H1 (cell line): ENCODE results near the gene SUOX. TPM values are rescaled to one million over a fixed set of nuclear protein-coding genes. Genes with fewer than 3 reads are reported as not detected.

Experiments used
- CTCF ChIA-PET: fragments of 300-600 bp; sonication (Branson Sonifier 250); formaldehyde crosslinking; loops from one replicate; lab custom pipeline; 2021; ENCODE audit not compliant: partially characterized antibody; lab: Charles Lee
- POLR2A ChIA-PET: fragments of 300-600 bp; sonication (Branson Sonifier 250); formaldehyde crosslinking; loops from one replicate; lab custom pipeline; 2021; ENCODE audit warnings: inconsistent platforms; ENCODE audit not compliant: partially characterized antibody; lab: Charles Lee
- DNase-seq, 2 experiments: peaks; one replicate each; pipeline versions ENCODE4 v3.0.0 to v3.0.0-alpha.2; 2010 to 2022; ENCODE audit warnings: low spot score in 2 of 2, low read depth in 1 of 2, mixed read lengths in 1 of 2
- FAIRE-seq: peaks from 2 replicates; lab custom pipeline; 2011; peaks lifted over from hg19 to GRCh38; lab: Jason Lieb, UNC
- H2AFZ ChIP-seq: 2 replicates; pipeline ENCODE4 v1.8.1; 2012; ENCODE audit warnings: low read length, inconsistent platforms
- H2AK5ac ChIP-seq: 2 replicates; pipeline ENCODE4 v1.6.1; 2013; ENCODE audit warnings: low read depth, low read length
- H2BK120ac ChIP-seq: replicated peaks from 2 replicates; pipeline ENCODE3; 2013; ENCODE audit warnings: low read depth, low read length, inconsistent platforms
- H2BK12ac ChIP-seq: 2 replicates; pipeline ENCODE4 v1.6.1; 2013; ENCODE audit warnings: low read depth, low read length
- H2BK15ac ChIP-seq: 2 replicates; pipeline ENCODE4 v1.6.1; 2013; ENCODE audit warnings: low read length
- H2BK20ac ChIP-seq: 2 replicates; pipeline ENCODE4 v1.6.1; 2013; ENCODE audit warnings: low read length
- H2BK5ac ChIP-seq: 2 replicates; pipeline ENCODE4 v1.6.1; 2013; ENCODE audit warnings: low read depth, low read length
- H3K14ac ChIP-seq: 2 replicates; pipeline ENCODE4 v1.6.1; 2013; ENCODE audit warnings: inconsistent platforms; ENCODE audit not compliant: insufficient read length
- H3K18ac ChIP-seq: 2 replicates; pipeline ENCODE4 v1.6.1; 2013; ENCODE audit warnings: low read length; ENCODE audit errors: extremely low read depth
- H3K23ac ChIP-seq: 2 replicates; pipeline ENCODE4 v1.6.1; 2013; ENCODE audit warnings: inconsistent platforms; ENCODE audit not compliant: insufficient read length
- H3K23me2 ChIP-seq: 2 replicates; pipeline ENCODE4 v1.6.1; 2013; ENCODE audit warnings: low read depth, low read length
- H3K27ac ChIP-seq: 2 replicates; pipeline ENCODE4 v1.6.1; 2011; ENCODE audit warnings: low read depth, low read length, inconsistent platforms
- H3K27me3 ChIP-seq, 4 experiments: replicated peaks in 1 of 4; 1 replicate in 1 of 4; 2 replicates in 3 of 4; pipeline versions ENCODE4 v1.6.1 to v1.8.1; 2011 to 2013; ENCODE audit warnings: low read length in 3 of 4, mild to moderate bottlenecking in 3 of 4, inconsistent platforms in 2 of 4, mixed read lengths in 2 of 4, moderate library complexity in 1 of 4; ENCODE audit not compliant: control insufficient read depth in 3 of 4, insufficient read depth in 3 of 4; ENCODE audit errors: extremely low read depth in 1 of 4
- H3K36me3 ChIP-seq, 4 experiments: 2 replicates each; pipeline versions ENCODE4 v1.6.1 to v1.8.1; 2011 to 2013; ENCODE audit warnings: mild to moderate bottlenecking in 4 of 4, low read length in 3 of 4, moderate library complexity in 2 of 4, control low read depth in 1 of 4, inconsistent platforms in 1 of 4; ENCODE audit not compliant: insufficient read depth in 4 of 4, control insufficient read depth in 2 of 4
- H3K4ac ChIP-seq: replicated peaks from 2 replicates; pipeline ENCODE3; 2013; ENCODE audit warnings: low read length, low read depth, mixed read lengths, inconsistent platforms; ENCODE audit not compliant: insufficient read length
- H3K4me1 ChIP-seq, 4 experiments: replicated peaks in 1 of 4; 1 replicate in 1 of 4; 2 replicates in 3 of 4; pipeline versions ENCODE4 v1.6.1 to v1.8.1; 2011 to 2013; ENCODE audit warnings: low read length in 3 of 4, inconsistent platforms in 2 of 4, mixed read lengths in 1 of 4; ENCODE audit not compliant: insufficient read depth in 4 of 4, control insufficient read depth in 3 of 4
- H3K4me2 ChIP-seq, 2 experiments: 2 replicates each; pipeline versions ENCODE4 v1.6.1 to v1.8.1; 2011 to 2013; ENCODE audit warnings: low read depth in 2 of 2, low read length in 2 of 2, control low read depth in 1 of 2, inconsistent platforms in 1 of 2, mild to moderate bottlenecking in 1 of 2; ENCODE audit not compliant: insufficient read depth in 1 of 2
- H3K4me3 ChIP-seq, 4 experiments: fragments of 200-600, 300-600 bp in 1 of 4; sonication (generic), shearing (Covaris generic), sonication (Bioruptor Twin) in 1 of 4; 2 replicates each; pipeline versions ENCODE4 v1.5.1 to v1.8.1; 2011 to 2016; ENCODE audit warnings: low read length in 4 of 4, low read depth in 3 of 4, control low read depth in 2 of 4, inconsistent platforms in 2 of 4, mild to moderate bottlenecking in 2 of 4, mixed read lengths in 1 of 4, moderate library complexity in 1 of 4; ENCODE audit not compliant: insufficient read depth in 2 of 4; ENCODE audit errors: extremely low read depth in 1 of 4
- H3K56ac ChIP-seq: replicated peaks from 2 replicates; pipeline ENCODE3; 2013; ENCODE audit warnings: low read depth, mild to moderate bottlenecking, mixed read lengths, low read length, inconsistent platforms; ENCODE audit not compliant: insufficient read length
- H3K79me1 ChIP-seq: 2 replicates; pipeline ENCODE4 v1.6.1; 2013; ENCODE audit warnings: low read depth, low read length, control low read depth
- H3K79me2 ChIP-seq, 2 experiments: 2 replicates each; pipeline versions ENCODE4 v1.6.1 to v1.8.1; 2012 to 2013; ENCODE audit warnings: low read length in 2 of 2, mild to moderate bottlenecking in 2 of 2, inconsistent platforms in 1 of 2; ENCODE audit not compliant: insufficient read depth in 2 of 2, control insufficient read depth in 1 of 2
- H3K9ac ChIP-seq, 4 experiments: replicated peaks in 1 of 4; 1 replicate in 1 of 4; 2 replicates in 3 of 4; pipeline versions ENCODE4 v1.6.1 to v1.8.1; 2011 to 2013; ENCODE audit warnings: low read depth in 3 of 4, low read length in 3 of 4, control low read depth in 2 of 4, mild to moderate bottlenecking in 2 of 4, moderate library complexity in 2 of 4, inconsistent platforms in 1 of 4; ENCODE audit errors: extremely low read depth in 1 of 4
- H3K9me3 ChIP-seq, 2 experiments: 2 replicates each; pipeline versions ENCODE4 v1.6.1 to v1.8.1; 2012 to 2013; ENCODE audit warnings: mild to moderate bottlenecking in 2 of 2, moderate library complexity in 2 of 2, control low read depth in 1 of 2, inconsistent platforms in 1 of 2, low read depth in 1 of 2, low read length in 1 of 2, mixed read lengths in 1 of 2; ENCODE audit not compliant: insufficient read depth in 2 of 2
- H4K20me1 ChIP-seq, 2 experiments: replicated peaks in 1 of 2; 2 replicates each; pipeline versions ENCODE3 to v1.8.1; 2011 to 2013; ENCODE audit warnings: inconsistent platforms in 2 of 2, low read length in 2 of 2, mild to moderate bottlenecking in 1 of 2; ENCODE audit not compliant: insufficient read depth in 2 of 2, control insufficient read depth in 1 of 2
- H4K5ac ChIP-seq: 2 replicates; pipeline ENCODE4 v1.6.1; 2013; ENCODE audit warnings: low read length, low read depth, mixed read lengths, inconsistent platforms; ENCODE audit not compliant: insufficient read length
- H4K8ac ChIP-seq: 2 replicates; pipeline ENCODE4 v1.8.0; 2013; ENCODE audit warnings: mild to moderate bottlenecking, moderate library complexity, low read length, inconsistent platforms; ENCODE audit not compliant: insufficient read depth; ENCODE audit errors: extremely low read depth
- H4K91ac ChIP-seq: replicated peaks from 2 replicates; pipeline ENCODE3; 2013; ENCODE audit warnings: low read length, mixed read lengths, inconsistent platforms; ENCODE audit not compliant: insufficient read length
- CTBP2 ChIP-seq: IDR thresholded peaks from 2 replicates; pipeline ENCODE4 v1.7.0; 2011; ENCODE audit warnings: borderline replicate concordance, mild to moderate bottlenecking, moderate library complexity, mixed read lengths, low read length; ENCODE audit not compliant: insufficient read depth, insufficient read length
- EP300 ChIP-seq, 2 experiments: IDR thresholded peaks; 1 replicate in 1 of 2; 2 replicates in 1 of 2; pipeline ENCODE4 v1.6.1; 2011 to 2012; ENCODE audit warnings: low read depth in 2 of 2, low read length in 2 of 2, mild to moderate bottlenecking in 2 of 2, borderline replicate concordance in 1 of 2, inconsistent platforms in 1 of 2, moderate library complexity in 1 of 2
- GTF2F1 ChIP-seq: IDR thresholded peaks from 2 replicates; pipeline ENCODE4 v1.6.1; 2012; ENCODE audit warnings: low read depth, low read length, improper control_type of control experiment, borderline replicate concordance
- KDM4A ChIP-seq: IDR thresholded peaks from one replicate; pipeline ENCODE4 v1.7.1; 2012; ENCODE audit warnings: low read depth, mild to moderate bottlenecking, moderate library complexity, low read length, inconsistent platforms; ENCODE audit not compliant: severe bottlenecking
- KDM5A ChIP-seq: fragments of 200-600 bp; IDR thresholded peaks from 2 replicates; pipeline ENCODE4 v1.7.1; 2012; ENCODE audit warnings: mild to moderate bottlenecking, low read length, inconsistent platforms, mixed read lengths
- NANOG ChIP-seq: IDR thresholded peaks from 2 replicates; pipeline ENCODE4 v1.6.1; 2011; ENCODE audit warnings: low read length, low read depth, mild to moderate bottlenecking, inconsistent platforms; ENCODE audit not compliant: insufficient read depth, poor library complexity, severe bottlenecking
- RBBP5 ChIP-seq: IDR thresholded peaks from 2 replicates; pipeline ENCODE4 v1.7.1; 2012; ENCODE audit warnings: low read depth, mild to moderate bottlenecking, inconsistent platforms, low read length, moderate library complexity, borderline replicate concordance
- RXRA ChIP-seq: IDR thresholded peaks from 2 replicates; pipeline ENCODE4 v1.6.1; 2011; ENCODE audit warnings: low read depth, mild to moderate bottlenecking, low read length, moderate library complexity; ENCODE audit not compliant: insufficient read depth
- TAF1 ChIP-seq: IDR thresholded peaks from 2 replicates; pipeline ENCODE4 v1.6.1; 2011; ENCODE audit warnings: mild to moderate bottlenecking, low read depth, low read length
- TEAD4 ChIP-seq: IDR thresholded peaks from 2 replicates; pipeline ENCODE4 v1.6.1; 2012; ENCODE audit warnings: low read depth, low read length, inconsistent platforms, mixed read lengths
- WGBS, 2 experiments: shearing (Covaris generic) in 1 of 2; methylation state at CpG; one replicate each; pipeline versions ENCODE4 v1.1.6 to v1.1.7; 2013 to 2015; ENCODE audit warnings: low lambda C conversion rate in 2 of 2, mixed read lengths in 2 of 2, inconsistent platforms in 1 of 2, low coverage in 1 of 2, missing lambda C conversion rate in 1 of 2; ENCODE audit not compliant: insufficient replicate concordance in 2 of 2, insufficient coverage in 1 of 2, insufficient read length in 1 of 2; ENCODE audit errors: extremely low coverage in 1 of 2, missing lambda C conversion rate in 1 of 2; 5-methylcytosine and 5-hydroxymethylcytosine counted together
- polyA plus RNA-seq, 7 experiments: library from polyadenylated mRNA; depleted of rRNA in 3 of 7; stranded (reverse) in 5 of 7; unstranded in 2 of 7; fragments of >200 nt in 5 of 7; fragments of 200-250 nt in 2 of 7; gene quantifications; 1 replicate in 5 of 7; 2 replicates in 1 of 7; 4 replicates in 1 of 7; pipeline versions ENCODE4 v1.2.1 to v1.2.3, GENCODE V29; 2011 to 2013; ENCODE audit warnings: missing spikeins in 2 of 7, mixed read lengths in 2 of 7
- total RNA-seq: library from RNA; stranded (reverse); fragmentation: NEBNext Ultra II Directional; extraction: Animal tissue kit (Norgen Biotek cat#: 25700); gene quantifications from 2 replicates; pipeline ENCODE4 v1.2.1, GENCODE V29; 2021
- TF ChIP-seq, protein P1 (sequence below): IDR thresholded peaks from 2 replicates; pipeline ENCODE4 v1.6.1; 2011; ENCODE audit warnings: low read length, improper control_type of control experiment

Gene SUOX
- total and polyA plus RNA-seq, 2 of the 8 experiments (the other 6 are each of a cell fraction or from before 2014, with no cell fraction given): 22.5 to 31.3 TPM

DNA sequence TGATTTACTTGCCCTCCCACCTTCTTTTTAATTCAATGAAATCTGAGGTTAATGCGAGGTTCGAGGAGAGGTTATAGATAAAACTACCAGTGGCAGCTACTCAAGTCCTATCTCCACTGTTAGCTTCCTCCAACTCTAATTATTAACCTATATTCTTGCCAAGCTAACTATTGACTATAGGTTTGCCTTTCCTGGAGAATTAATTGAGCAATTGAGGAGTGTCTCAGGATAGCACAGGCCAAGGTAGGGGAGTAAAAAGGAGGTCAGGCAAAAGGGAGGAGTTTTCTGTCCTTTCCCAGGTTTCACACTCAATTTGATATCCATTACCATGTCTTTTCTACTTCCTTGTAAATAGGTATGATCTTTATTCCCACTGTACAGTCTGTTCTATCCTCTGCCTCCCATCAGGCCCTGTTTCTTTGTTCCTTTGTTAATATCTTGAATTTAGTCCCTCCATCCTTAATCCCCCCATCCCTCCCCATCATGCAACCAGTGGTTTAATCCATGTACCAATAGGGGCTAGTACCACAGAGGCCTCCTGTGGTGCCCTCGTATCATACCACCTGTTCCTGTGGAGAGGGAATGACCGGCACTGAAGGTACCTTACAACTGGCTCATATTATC is 3.7 kb upstream of the SUOX start:
- Histone ChIP-seq H4K20me1 (peaks cover 0 to 3% of the 10 kb centered on the region in 2 experiments), H3K9ac (no peak overlapping the region), H2BK20ac (no peak overlapping the region), H3K4me1 (peaks cover 0 to 4% (median 0%) of the 10 kb centered on the region in 4 experiments; a peak in 2 of 7 replicates), H3K23ac (no peak overlapping the region), H3K14ac (no peak overlapping the region), H2AK5ac (no peak overlapping the region), H3K27me3 (no peaks in the 10 kb centered on the region), H3K4me3 (no peak overlapping the region), H2BK120ac (no peak overlapping the region), H3K36me3 (peaks cover 15 to 65% (median 47%) of the 10 kb centered on the region in 4 experiments), H3K4ac (no peak overlapping the region), H3K23me2 (peaks cover 8% of the 10 kb centered on the region), H3K4me2 (no peak overlapping the region), H3K56ac (no peak overlapping the region), H2BK5ac (no peak overlapping the region), H3K79me1 (no peaks in the 10 kb centered on the region; the same call in 1 of the 2 replicates), H3K9me3 (no peaks in the 10 kb centered on the region), H3K27ac (no peak overlapping the region), H3K18ac (no peak overlapping the region), H2BK12ac (no peak overlapping the region), H3K79me2 (no peaks in the 10 kb centered on the region), H4K5ac (no peak overlapping the region), H2BK15ac (no peak overlapping the region), H4K8ac (no peak overlapping the region), H4K91ac (no peak overlapping the region), H2AFZ (no peak overlapping the region)
- CTCF ChIA-PET: interaction anchor here (0.6 to 13.5 kb wide), 3 partner anchors 10 to 28 kb away, joined by 4 to 256 read pairs (median 6); partner anchors contain the start of gene IKZF4
- WGBS, 2 experiments: 88% methylated on average over 4 of the region's 4 CpGs; no CpG with 5 or more reads in 1 of the 2 experiments
- FAIRE-seq: no peak
- POLR2A ChIA-PET: interaction anchor here (0.8 to 4.6 kb wide), 4 partner anchors 9 to 36 kb away, joined by 3 to 24 read pairs (median 3); no protein-coding TSS in a partner anchor
- DNase-seq: no peak
- TF ChIP-seq KDM5A: no peak
- TF ChIP-seq EP300 (IDR thresholded peaks at IDR 0.05; ENCODE audit: borderline replicate concordance in 1 of 2, low read depth in 2 of 2, low read length in 2 of 2): no peak
- TF ChIP-seq GTF2F1: no peak
- TF ChIP-seq NANOG: no peak
- TF ChIP-seq TEAD4: no peak
- no peak for TF ChIP-seq CTBP2
- no peak for TF ChIP-seq TAF1
- TF ChIP-seq, protein P1, sequence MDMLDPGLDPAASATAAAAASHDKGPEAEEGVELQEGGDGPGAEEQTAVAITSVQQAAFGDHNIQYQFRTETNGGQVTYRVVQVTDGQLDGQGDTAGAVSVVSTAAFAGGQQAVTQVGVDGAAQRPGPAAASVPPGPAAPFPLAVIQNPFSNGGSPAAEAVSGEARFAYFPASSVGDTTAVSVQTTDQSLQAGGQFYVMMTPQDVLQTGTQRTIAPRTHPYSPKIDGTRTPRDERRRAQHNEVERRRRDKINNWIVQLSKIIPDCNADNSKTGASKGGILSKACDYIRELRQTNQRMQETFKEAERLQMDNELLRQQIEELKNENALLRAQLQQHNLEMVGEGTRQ: no peak
- TF ChIP-seq RXRA: no peak
- TF ChIP-seq RBBP5: no peak
- no peak for TF ChIP-seq KDM4A
